LNCaP clone FGC (cell line): ENCODE results near the gene VPS16.

Experiments
- DNase-seq: peaks from one replicate; pipeline ENCODE4 v3.0.0-alpha.2; 2011; ENCODE audit warnings: low read depth
- H3K4me3 ChIP-seq: 2 replicates; pipeline ENCODE4 v1.5.1; 2011; ENCODE audit warnings: mild to moderate bottlenecking, low read depth, low read length, control low read depth
- CTCF ChIP-seq: IDR thresholded peaks from 2 replicates; pipeline ENCODE4 v1.5.1; 2012; ENCODE audit warnings: mild to moderate bottlenecking; ENCODE audit not compliant: control insufficient read depth, insufficient read depth; ENCODE audit errors: extremely low read depth

The VPS16 gene

GRCh38 chr20:2797136-2797983 is 43.2 kb upstream of the VPS16 start:
- TF ChIP-seq CTCF: no peak
- no peak for DNase-seq
- H3K4me3 ChIP-seq: no peak overlapping the region

GRCh38 chr20:2798095-2798805 is 42.3 kb upstream of the VPS16 start:
- DNase-seq: no peak
- TF ChIP-seq CTCF: no peak
- H3K4me3 ChIP-seq: no peak overlapping the region

- H3K4me3 ChIP-seq: no peak overlapping the region
- no peak for TF ChIP-seq CTCF
- no peak for DNase-seq
Observed at GRCh38 chr20:2798814-2799213, 41.7 kb upstream of the VPS16 start.

- H3K4me3 ChIP-seq: no peak overlapping the region
- TF ChIP-seq CTCF: no peak
- no peak for DNase-seq
Observed at GRCh38 chr20:2799271-2799670, 41.3 kb upstream of the VPS16 start.

GRCh38 chr20:2799688-2800520 is 40.6 kb upstream of the VPS16 start:
- DNase-seq: no peak
- H3K4me3 ChIP-seq: no peak overlapping the region
- TF ChIP-seq CTCF: no peak

GRCh38 chr20:2800521-2801285 is 39.8 kb upstream of the VPS16 start, which contains the start of gene CPXM1:
TSS of gene CPXM1 (minus strand) at chr20:2800627. CDS start at chr20:2800572, 55 bp downstream.
- no peak for TF ChIP-seq CTCF
- DNase-seq: no peak
- H3K4me3 ChIP-seq: no peak within 1 kb of the TSS
